GM21526 (cell line): Measurements from ENCODE around the gene GPR21.

Source experiments
- ATAC-seq: cut with Tn5 transposase; IDR thresholded peaks from one replicate; pipeline ENCODE4 v1.9.1; 2021; ENCODE audit warnings: moderate library complexity; ENCODE audit not compliant: unreplicated experiment, low FRiP score

The GPR21 gene

GRCh38 chr9:123031963-123032362, 1.5 kb upstream of the GPR21 start:
- ATAC-seq, result no peak

GRCh38 chr9:123033864-123034601, 566 bp downstream of the GPR21 start:
- ATAC-seq, result no peak

- no peak for ATAC-seq
Observed at GRCh38 chr9:123034881-123035510, 1.5 kb downstream of the GPR21 start.

GRCh38 chr9:123035791-123036190, 2.3 kb downstream of the GPR21 start:
- no peak for ATAC-seq

- no peak for ATAC-seq
Observed at GRCh38 chr9:123036893-123037545, 3.6 kb downstream of the GPR21 start.

- no peak for ATAC-seq
Observed at GRCh38 chr9:123039617-123040219, 6.3 kb downstream of the GPR21 start.

GRCh38 chr9:123040801-123041200, 7.3 kb downstream of the GPR21 start:
- ATAC-seq, result no peak

GRCh38 chr9:123041489-123041888, 8.0 kb downstream of the GPR21 start:
- ATAC-seq, result no peak

- no peak for ATAC-seq
Observed at GRCh38 chr9:123043081-123043939, 9.8 kb downstream of the GPR21 start.

- ATAC-seq, result no peak
Observed at GRCh38 chr9:123044586-123044985, 11.1 kb downstream of the GPR21 start.

- ATAC-seq, result no peak
Observed at GRCh38 chr9:123046406-123047195, 13.1 kb downstream of the GPR21 start.

- ATAC-seq, result no peak
Observed at GRCh38 chr9:123048748-123049147, 15.3 kb downstream of the GPR21 start.

- ATAC-seq, result no peak
Observed at GRCh38 chr9:123049589-123050222, 16.2 kb downstream of the GPR21 start.

- no peak for ATAC-seq
Observed at GRCh38 chr9:123053046-123053445, 19.6 kb downstream of the GPR21 start.

- no peak for ATAC-seq
Observed at GRCh38 chr9:123053711-123054110, 20.2 kb downstream of the GPR21 start.

- ATAC-seq, result no peak
Observed at GRCh38 chr9:123058834-123059233, 25.4 kb downstream of the GPR21 start.

- no peak for ATAC-seq
Observed at GRCh38 chr9:123059472-123060220, 26.2 kb downstream of the GPR21 start.

- ATAC-seq, result no peak
Observed at GRCh38 chr9:123061216-123061615, 27.7 kb downstream of the GPR21 start.
